ENCODE results near the gene NFRKB.

The NFRKB gene

GRCh38 chr11:129896062-129896461 is 684 bp upstream of the NFRKB start:
- TF ChIP-seq CTCF (IDR thresholded peaks at IDR 0.05; ENCODE audit: insufficient read depth, missing control alignments) = no peak
- no peak for DNase-seq (ENCODE audit: insufficient read length, low spot score)
- no peak for FAIRE-seq

GRCh38 chr11:129894278-129895125 is 876 bp downstream of the NFRKB start:
- no peak for TF ChIP-seq CTCF (IDR thresholded peaks at IDR 0.05; ENCODE audit: insufficient read depth, missing control alignments)
- no peak for DNase-seq (ENCODE audit: insufficient read length, low spot score)
- FAIRE-seq = no peak

GRCh38 chr11:129888451-129888850 is 6.9 kb downstream of the NFRKB start:
- no peak for TF ChIP-seq CTCF (IDR thresholded peaks at IDR 0.05; ENCODE audit: insufficient read depth, missing control alignments)
- FAIRE-seq (no peak), DNase-seq (ENCODE audit: insufficient read length, low spot score) (no peak)

DNA sequence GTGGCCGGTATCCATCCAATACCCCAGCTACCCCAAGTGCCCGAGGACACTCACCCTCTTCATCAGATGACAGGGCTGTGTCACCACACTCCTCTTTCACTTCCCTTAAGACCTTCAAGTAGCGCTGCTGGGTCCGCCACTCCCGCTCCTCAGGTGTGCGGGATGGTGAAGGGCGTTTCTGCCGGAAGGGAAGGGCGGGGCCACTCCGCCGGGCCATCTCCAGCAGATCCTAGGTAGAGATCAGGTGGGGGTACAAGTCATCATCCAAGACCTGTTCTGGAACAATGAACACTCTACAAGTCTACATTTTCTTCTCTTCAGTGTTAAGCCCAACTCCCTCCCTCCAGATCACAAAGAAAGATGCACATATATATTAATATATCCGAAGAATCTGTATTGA is 10.0 kb downstream of the NFRKB start:
- TF ChIP-seq CTCF (IDR thresholded peaks at IDR 0.05; ENCODE audit: insufficient read depth, missing control alignments) = no peak
- DNase-seq (ENCODE audit: insufficient read length, low spot score) = no peak
- no peak for FAIRE-seq

DNA sequence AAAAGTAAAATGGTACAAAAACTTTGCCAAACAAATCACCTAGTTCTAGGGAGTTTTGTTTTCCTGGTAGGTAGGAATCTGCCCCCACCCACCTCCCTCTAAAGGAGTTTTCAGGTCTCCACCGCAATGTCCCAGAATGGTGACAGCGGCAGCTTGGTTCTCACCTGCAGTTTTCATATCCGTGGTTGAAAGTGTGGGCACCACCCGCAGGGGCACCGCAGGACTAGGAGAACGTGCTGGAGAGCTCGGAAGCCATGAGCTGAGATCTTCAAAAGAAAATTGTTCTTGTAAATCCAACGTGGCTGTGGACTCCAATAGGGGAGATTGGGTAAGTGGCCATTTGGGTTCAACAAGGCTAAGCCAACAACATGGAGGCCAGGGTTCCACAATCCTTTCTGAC is 10.8 kb downstream of the NFRKB start:
- no peak for DNase-seq (ENCODE audit: insufficient read length, low spot score)
- no peak for TF ChIP-seq CTCF (IDR thresholded peaks at IDR 0.05; ENCODE audit: insufficient read depth, missing control alignments)
- no peak for FAIRE-seq

DNA sequence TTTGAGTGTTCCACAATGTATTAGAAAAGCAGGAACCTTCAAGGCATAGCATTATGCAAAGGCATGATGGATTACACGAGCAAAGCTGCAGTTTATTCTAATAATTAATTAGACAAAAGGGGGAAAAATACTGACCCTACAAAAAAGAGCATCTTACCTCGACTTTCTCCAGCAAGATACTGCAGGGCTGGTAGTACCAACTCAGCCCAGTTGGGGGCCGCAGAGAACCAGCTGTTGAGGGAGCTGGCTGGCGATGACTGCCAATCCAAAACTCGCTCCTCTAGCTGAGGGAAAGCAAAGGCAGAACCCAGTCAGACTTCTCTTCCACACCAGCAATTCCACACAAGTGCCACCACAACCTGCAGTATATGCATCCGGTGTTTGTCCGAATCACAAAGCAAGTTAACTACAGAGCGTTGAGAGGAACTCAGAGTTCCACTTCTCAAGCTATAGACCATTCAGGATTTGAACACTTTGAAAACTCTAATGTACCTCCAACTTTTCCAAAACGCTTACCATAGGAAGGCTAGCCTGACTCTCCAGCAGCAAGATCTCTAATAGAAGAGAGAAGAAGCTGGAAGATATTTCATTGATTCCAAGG is 13.7 kb downstream of the NFRKB start:
- FAIRE-seq (no peak), DNase-seq (ENCODE audit: insufficient read length, low spot score) (no peak)
- peak; percentile 42 for TF ChIP-seq CTCF (IDR thresholded peaks at IDR 0.05; ENCODE audit: insufficient read depth, missing control alignments)

- no peak for DNase-seq (ENCODE audit: insufficient read length, low spot score)
- FAIRE-seq = no peak
- TF ChIP-seq CTCF (IDR thresholded peaks at IDR 0.05; ENCODE audit: insufficient read depth, missing control alignments) = no peak
These were observed 15.1 kb downstream of the NFRKB start for GRCh38 chr11:129880311-129880710.
